SK-N-SH (cell line): ENCODE data around the gene EPHA6. TPM values are rescaled to one million over a fixed set of nuclear protein-coding genes. Genes with fewer than 3 reads are reported as not detected.
"Not testable (repeated sequence)": the region's sequence is repeated elsewhere in the genome, so short reads cannot be mapped to it uniquely, and the experiment has no call there.

Source experiments
- CTCF ChIA-PET: fragments of 300-600, 350-600 bp; formaldehyde crosslinking; extraction: SDS; loops from one replicate; lab custom pipeline; 2021; lab: Yijun Ruan, JAX
- POLR2A ChIA-PET: fragments of 350-600 bp; sonication (Branson Sonifier 250); formaldehyde crosslinking; extraction: SDS; loops from one replicate; lab custom pipeline; 2020; ENCODE audit warnings: antibody characterized with exemption, inconsistent platforms; lab: Yijun Ruan, JAX
- DNase-seq: peaks from one replicate; pipeline ENCODE4 v3.0.0; 2012
- H2AFZ ChIP-seq: fragments of 200-600 bp; sonication (generic); 2 replicates; pipeline ENCODE4 v1.8.1; 2016; ENCODE audit warnings: antibody characterized with exemption, mild to moderate bottlenecking, low read depth
- H3F3A ChIP-seq: fragments of 200-600 bp; sonication (generic); replicated peaks from 2 replicates; pipeline ENCODE3; 2016; ENCODE audit warnings: antibody characterized with exemption, mild to moderate bottlenecking; ENCODE audit not compliant: insufficient read depth
- H3K27ac ChIP-seq, 2 experiments: fragments of 200-500 bp in 1 of 2; fragments of 200-600 bp in 1 of 2; sonication (Bioruptor generic) in 1 of 2; sonication (generic), shearing (Covaris generic) in 1 of 2; 2 replicates each; pipeline versions ENCODE4 v1.5.1 to v1.6.1; 2014 to 2016; ENCODE audit warnings: low read depth in 2 of 2, inconsistent platforms in 1 of 2, low read length in 1 of 2, mild to moderate bottlenecking in 1 of 2, mixed read lengths in 1 of 2
- H3K27me3 ChIP-seq: fragments of 200-600 bp; sonication (generic), shearing (Covaris generic); 2 replicates; pipeline ENCODE4 v1.6.1; 2016; ENCODE audit warnings: mixed run types; ENCODE audit not compliant: insufficient read depth
- H3K36me3 ChIP-seq, 2 experiments: fragments of 200-500 bp in 1 of 2; fragments of 200-600 bp in 1 of 2; sonication (Bioruptor generic) in 1 of 2; sonication (generic) in 1 of 2; replicated peaks in 1 of 2; 2 replicates each; pipeline versions ENCODE3 to v1.5.1; 2014 to 2016; ENCODE audit warnings: low read length in 1 of 2, mild to moderate bottlenecking in 1 of 2; ENCODE audit not compliant: insufficient read depth in 2 of 2, control insufficient read depth in 1 of 2
- H3K4me1 ChIP-seq, 2 experiments: fragments of 200-500 bp in 1 of 2; fragments of 200-600 bp in 1 of 2; sonication (Bioruptor generic) in 1 of 2; sonication (generic), shearing (Covaris generic) in 1 of 2; 2 replicates each; pipeline versions ENCODE4 v1.5.1 to v1.6.1; 2014 to 2016; ENCODE audit warnings: low read depth in 1 of 2, low read length in 1 of 2, mixed run types in 1 of 2; ENCODE audit not compliant: insufficient read depth in 2 of 2, control insufficient read depth in 1 of 2
- H3K4me2 ChIP-seq: fragments of 200-600 bp; sonication (generic), shearing (Covaris generic); 2 replicates; pipeline ENCODE4 v1.6.1; 2017; ENCODE audit warnings: mixed run types
- H3K4me3 ChIP-seq, 2 experiments: fragments of 200-500 bp in 1 of 2; fragments of 200-600 bp in 1 of 2; sonication (Bioruptor generic) in 1 of 2; sonication (generic), shearing (Covaris generic) in 1 of 2; 2 replicates each; pipeline versions ENCODE4 v1.5.1 to v1.8.1; 2014 to 2016; ENCODE audit warnings: low read depth in 2 of 2, inconsistent platforms in 1 of 2, low read length in 1 of 2, mild to moderate bottlenecking in 1 of 2, mixed read lengths in 1 of 2, moderate library complexity in 1 of 2
- H3K79me2 ChIP-seq: fragments of 200-600 bp; sonication (generic); 2 replicates; pipeline ENCODE4 v1.8.1; 2017; ENCODE audit warnings: mild to moderate bottlenecking; ENCODE audit not compliant: insufficient read depth
- H3K9ac ChIP-seq: fragments of 200-600 bp; sonication (generic); 2 replicates; pipeline ENCODE4 v1.6.1; 2017; ENCODE audit warnings: mixed run types
- H3K9me2 ChIP-seq: fragments of 200-600 bp; sonication (generic); 2 replicates; pipeline ENCODE4 v1.6.1; 2017; ENCODE audit warnings: mixed run types
- H3K9me3 ChIP-seq: fragments of 200-600 bp; sonication (generic); 2 replicates; pipeline ENCODE4 v1.6.1; 2017; ENCODE audit warnings: mixed run types, mild to moderate bottlenecking, moderate library complexity
- H4K20me1 ChIP-seq: fragments of 200-600 bp; sonication (generic); 2 replicates; pipeline ENCODE4 v1.6.1; 2017; ENCODE audit warnings: mild to moderate bottlenecking, mixed run types; ENCODE audit not compliant: insufficient read depth
- CTCF ChIP-seq: fragments of 200-600 bp; sonication (generic); IDR thresholded peaks from 2 replicates; pipeline ENCODE4 v1.6.1; 2017; ENCODE audit warnings: antibody characterized with exemption, mild to moderate bottlenecking, moderate library complexity
- EP300 ChIP-seq, 2 experiments: IDR thresholded peaks; 2 replicates each; pipeline versions ENCODE4 v1.4.0 to v1.6.1; 2012; ENCODE audit warnings: borderline replicate concordance in 1 of 2, low read depth in 1 of 2, low read length in 1 of 2
- GATA2 ChIP-seq: sonication (generic); formaldehyde crosslinking; IDR thresholded peaks from 2 replicates; pipeline ENCODE4 v1.5.0; 2020; ENCODE audit warnings: mild to moderate bottlenecking, missing genetic modification reagents
- MEF2A ChIP-seq: IDR thresholded peaks from 2 replicates; pipeline ENCODE4 v1.4.0; 2012; ENCODE audit warnings: low read depth, borderline replicate concordance
- REST ChIP-seq: IDR thresholded peaks from 2 replicates; pipeline ENCODE4 v1.6.1; 2012; ENCODE audit warnings: mild to moderate bottlenecking, low read depth, low read length, moderate library complexity
- TAF1 ChIP-seq: IDR thresholded peaks from 2 replicates; pipeline ENCODE4 v1.6.1; 2012; ENCODE audit warnings: low read depth, mild to moderate bottlenecking, low read length, moderate library complexity, borderline replicate concordance
- TEAD4 ChIP-seq: IDR thresholded peaks from 2 replicates; pipeline ENCODE4 v1.4.0; 2012; ENCODE audit warnings: mild to moderate bottlenecking, borderline replicate concordance; ENCODE audit not compliant: insufficient read depth
- WGBS: methylation state at CpG from one replicate; pipeline ENCODE4 v1.1.6; 2017; ENCODE audit warnings: low lambda C conversion rate; 5-methylcytosine and 5-hydroxymethylcytosine counted together
- polyA plus RNA-seq, 3 experiments: library from polyadenylated mRNA; depleted of rRNA; stranded (reverse); fragments of >200 nt; gene quantifications; 2 replicates each; pipeline ENCODE4 v1.2.3, GENCODE V29; 2012
- TF ChIP-seq, protein P1 (sequence below): IDR thresholded peaks from 2 replicates; pipeline ENCODE4; 2012

EPHA6 gene
- polyA plus RNA-seq, 1 of the 3 experiments (the other 2 are of a cell fraction), result not detected

GRCh38 chr3:97547573-97547972 is 733.2 kb downstream of the EPHA6 start:
- H3K9me2 ChIP-seq, H4K20me1 ChIP-seq, H3K27me3 ChIP-seq, H3K79me2 ChIP-seq, H3K4me1 ChIP-seq, DNase-seq, H2AFZ ChIP-seq, H3K9ac ChIP-seq, CTCF ChIA-PET, H3K4me3 ChIP-seq, POLR2A ChIA-PET, H3F3A ChIP-seq, H3K36me3 ChIP-seq, H3K4me2 ChIP-seq, H3K9me3 ChIP-seq, H3K27ac ChIP-seq: not testable (repeated sequence)
- 5% methylated on average over 5 of the region's 6 CpGs for WGBS

DNA sequence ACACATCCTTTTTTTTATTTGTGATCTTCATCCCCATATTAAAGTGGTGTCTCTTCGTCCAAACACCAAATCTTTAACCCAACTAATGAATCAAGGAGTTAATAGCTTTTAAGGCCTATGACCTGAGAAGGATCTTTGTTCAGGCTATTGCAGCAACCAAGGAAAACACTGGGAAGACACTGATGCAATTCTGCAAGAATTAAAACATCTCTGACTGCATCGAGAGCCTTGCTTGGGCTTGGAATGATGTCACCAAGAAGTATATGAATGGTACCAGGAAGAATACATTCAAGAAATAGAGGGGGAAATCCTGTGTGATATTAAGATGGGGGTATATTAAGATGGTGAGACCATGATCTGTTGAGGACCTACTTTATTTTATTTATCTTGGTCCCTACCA is 736.0 kb downstream of the EPHA6 start:
- ChIA-PET POLR2A (no interaction called here), CTCF (no interaction called here)
- H3K9me3 ChIP-seq, result no peaks in the 10 kb centered on the region
- H3K9ac ChIP-seq, result no peak overlapping the region
- H3K4me3 ChIP-seq, result no peak overlapping the region
- H3K27ac ChIP-seq, result no peak overlapping the region
- H4K20me1 ChIP-seq, result no peaks in the 10 kb centered on the region
- H3K27me3 ChIP-seq, result no peaks in the 10 kb centered on the region
- no peak overlapping the region for H3K4me2 ChIP-seq
- DNase-seq, result no peak
- WGBS, result 4% methylated on average over 2 of the region's 2 CpGs
- no peaks in the 10 kb centered on the region for H3K9me2 ChIP-seq
- no peak overlapping the region for H2AFZ ChIP-seq
- H3K4me1 ChIP-seq, result no peaks in the 10 kb centered on the region
- H3K36me3 ChIP-seq, result no peaks in the 10 kb centered on the region
- TF ChIP-seq MEF2A (no peak), EP300 (IDR thresholded peaks at IDR 0.05; ENCODE audit: borderline replicate concordance in 1 of 2, low read depth in 1 of 2, low read length in 1 of 2) (no peak), TAF1 (no peak), TEAD4 (no peak)
- no peaks in the 10 kb centered on the region for H3K79me2 ChIP-seq
- no peaks in the 10 kb centered on the region for H3F3A ChIP-seq

GRCh38 chr3:97552186-97552585 is 737.8 kb downstream of the EPHA6 start:
- no peak overlapping the region for H3K9ac ChIP-seq
- no peak overlapping the region for H2AFZ ChIP-seq
- TF ChIP-seq, protein P1, sequence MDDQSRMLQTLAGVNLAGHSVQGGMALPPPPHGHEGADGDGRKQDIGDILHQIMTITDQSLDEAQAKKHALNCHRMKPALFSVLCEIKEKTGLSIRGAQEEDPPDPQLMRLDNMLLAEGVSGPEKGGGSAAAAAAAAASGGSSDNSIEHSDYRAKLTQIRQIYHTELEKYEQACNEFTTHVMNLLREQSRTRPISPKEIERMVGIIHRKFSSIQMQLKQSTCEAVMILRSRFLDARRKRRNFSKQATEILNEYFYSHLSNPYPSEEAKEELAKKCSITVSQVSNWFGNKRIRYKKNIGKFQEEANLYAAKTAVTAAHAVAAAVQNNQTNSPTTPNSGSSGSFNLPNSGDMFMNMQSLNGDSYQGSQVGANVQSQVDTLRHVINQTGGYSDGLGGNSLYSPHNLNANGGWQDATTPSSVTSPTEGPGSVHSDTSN, result no peak
- no peak for TF ChIP-seq CTCF
- no peak for TF ChIP-seq GATA2 (CRISPR knock-in tag)
- TF ChIP-seq REST, result no peak
- H3K4me2 ChIP-seq, result no peak overlapping the region
- no peaks in the 10 kb centered on the region for H3F3A ChIP-seq
- no peak for DNase-seq
- no peaks in the 10 kb centered on the region for H3K36me3 ChIP-seq
- no peaks in the 10 kb centered on the region for H3K9me3 ChIP-seq
- ChIA-PET CTCF (no interaction called here), POLR2A (no interaction called here)
- H3K4me1 ChIP-seq, result no peaks in the 10 kb centered on the region
- no peak overlapping the region for H3K27ac ChIP-seq
- no peaks in the 10 kb centered on the region for H3K79me2 ChIP-seq
- H3K27me3 ChIP-seq, result no peaks in the 10 kb centered on the region
- H4K20me1 ChIP-seq, result no peaks in the 10 kb centered on the region
- no peak overlapping the region for H3K4me3 ChIP-seq
- H3K9me2 ChIP-seq, result no peaks in the 10 kb centered on the region
